Stimulated activated CD8-positive, alpha-beta memory T cell treated with anti-CD3 and anti-CD28 coated beads, Interleukin-4, amount 100 ng/mL, for 48 hours (primary cell): ENCODE results near the gene GLUL.
"Not testable (repeated sequence)": the region's sequence is repeated elsewhere in the genome, so short reads cannot be mapped to it uniquely, and the experiment has no call there.

Source experiments
- DNase-seq: peaks from one replicate; pipeline ENCODE4 v3.0.0-alpha.2; 2020

Gene GLUL

DNA sequence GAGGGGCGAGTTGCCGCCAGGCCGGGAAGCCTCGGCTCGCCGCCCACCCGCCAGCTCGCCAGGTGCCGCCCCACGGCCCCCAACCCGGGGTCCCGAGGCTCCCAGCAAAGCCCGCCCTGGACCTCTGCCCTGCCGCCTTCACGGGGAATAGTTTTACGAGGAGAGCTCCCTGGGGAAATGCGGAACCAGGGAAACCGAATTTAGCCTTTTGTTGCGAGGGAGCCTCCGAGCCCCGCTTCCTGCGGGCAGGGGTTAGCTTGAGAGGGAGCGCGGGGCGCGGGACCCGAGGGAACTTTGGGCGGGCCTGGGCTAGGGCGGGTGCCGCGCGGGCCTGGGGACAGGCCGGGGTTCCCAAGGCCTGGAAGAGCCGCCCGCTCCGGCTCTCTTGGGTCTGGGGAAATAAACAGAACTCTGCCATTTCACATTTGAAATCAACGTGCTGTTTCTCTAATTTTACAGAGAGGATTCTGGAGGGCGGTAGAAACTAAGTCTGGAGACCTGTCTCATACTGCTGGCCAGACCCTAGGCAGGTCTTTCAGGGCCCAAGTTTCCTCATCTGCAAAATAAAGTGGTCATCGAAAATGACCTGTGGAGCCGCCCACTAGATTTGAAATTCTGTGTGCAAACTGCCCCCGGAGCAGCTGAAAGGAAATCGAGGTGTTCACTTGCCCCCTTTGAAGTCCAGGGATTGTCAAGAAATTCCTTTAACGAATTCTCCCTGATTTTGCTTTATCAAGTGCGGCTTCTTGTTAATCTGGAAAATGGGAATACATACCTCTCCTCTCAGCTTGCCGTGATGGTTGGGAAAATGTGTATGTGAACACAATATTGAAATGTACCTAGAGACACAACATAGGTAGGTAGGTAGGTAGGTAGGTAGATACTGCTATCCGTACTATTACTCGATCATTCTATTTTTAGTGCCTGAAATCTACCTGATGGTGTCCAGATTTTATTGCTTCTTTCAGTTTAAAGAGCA lies 749 bp upstream of the GLUL start:
- peak; percentile 37 for DNase-seq

GRCh38 chr1:182391028-182391361 lies 595 bp downstream of the GLUL start:
- DNase-seq = no peak

- no peak for DNase-seq
Observed at GRCh38 chr1:182389619-182390047, 2.0 kb downstream of the GLUL start.

DNA sequence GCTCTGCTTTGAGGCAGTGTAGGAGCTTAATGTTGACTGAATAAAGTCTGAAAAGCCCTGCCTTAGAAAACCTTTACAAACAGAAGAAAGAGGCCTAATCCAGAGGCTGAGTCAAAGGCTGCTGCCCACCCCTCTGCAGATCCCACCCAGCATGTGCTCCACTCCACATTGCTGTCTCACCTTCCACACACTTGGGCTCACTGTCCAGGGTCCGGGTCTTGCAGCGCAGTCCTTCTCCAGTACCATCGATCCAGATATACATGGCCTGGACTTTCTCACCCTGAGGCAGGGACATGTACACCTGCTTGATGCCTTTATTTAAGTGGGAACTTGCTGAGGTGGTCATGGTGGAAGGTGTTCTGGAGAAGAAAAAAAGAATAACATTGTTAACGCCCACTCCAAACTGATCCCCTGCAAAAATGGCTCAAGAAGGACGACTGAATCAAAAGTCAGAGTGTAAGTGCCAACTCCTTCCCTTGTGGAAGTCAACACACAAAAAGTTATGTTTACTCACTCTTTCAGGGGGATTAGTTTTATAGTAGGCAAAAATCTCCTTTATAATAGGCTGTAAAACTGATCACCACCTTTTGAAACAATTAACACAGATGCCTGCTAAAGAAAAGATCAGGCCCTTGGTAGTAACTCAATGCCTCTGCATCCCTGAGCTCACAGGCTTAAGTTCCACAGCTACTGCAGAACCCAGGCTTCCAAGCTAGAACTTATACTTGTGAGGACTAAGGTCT lies 3.0 kb downstream of the GLUL start:
- no peak for DNase-seq

GRCh38 chr1:182387566-182387965 lies 4.0 kb downstream of the GLUL start:
- no peak for DNase-seq

GRCh38 chr1:182386980-182387379 lies 4.6 kb downstream of the GLUL start:
- DNase-seq = no peak

- no peak for DNase-seq
Observed at GRCh38 chr1:182385885-182386853, 5.4 kb downstream of the GLUL start.

DNA sequence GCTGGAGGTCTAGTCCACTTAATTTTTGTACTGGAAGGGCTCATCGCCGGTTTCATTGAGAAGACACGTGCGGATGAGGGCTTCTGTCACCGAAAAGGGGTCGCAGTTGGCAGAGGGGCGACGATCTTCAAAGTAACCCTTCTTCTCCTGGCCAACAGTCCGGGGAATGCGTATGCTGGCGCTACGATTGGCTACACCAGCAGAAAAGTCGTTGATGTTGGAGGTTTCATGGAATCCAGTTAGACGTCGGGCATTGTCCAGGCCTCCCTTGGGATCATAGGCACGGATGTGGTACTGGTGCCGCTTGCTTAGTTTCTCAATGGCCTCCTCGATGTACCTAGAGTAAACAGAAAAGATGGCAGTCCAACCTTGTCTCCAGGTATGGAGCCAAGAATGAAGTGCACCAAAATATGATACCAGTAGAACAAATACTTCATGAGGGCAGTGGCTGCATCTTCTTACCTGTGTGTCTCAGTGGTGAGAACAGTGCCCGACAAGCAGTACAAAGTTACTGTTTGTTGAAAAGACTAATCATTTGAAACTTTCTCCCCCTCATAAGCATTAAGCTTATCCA lies 7.1 kb downstream of the GLUL start:
- DNase-seq = no peak

DNA sequence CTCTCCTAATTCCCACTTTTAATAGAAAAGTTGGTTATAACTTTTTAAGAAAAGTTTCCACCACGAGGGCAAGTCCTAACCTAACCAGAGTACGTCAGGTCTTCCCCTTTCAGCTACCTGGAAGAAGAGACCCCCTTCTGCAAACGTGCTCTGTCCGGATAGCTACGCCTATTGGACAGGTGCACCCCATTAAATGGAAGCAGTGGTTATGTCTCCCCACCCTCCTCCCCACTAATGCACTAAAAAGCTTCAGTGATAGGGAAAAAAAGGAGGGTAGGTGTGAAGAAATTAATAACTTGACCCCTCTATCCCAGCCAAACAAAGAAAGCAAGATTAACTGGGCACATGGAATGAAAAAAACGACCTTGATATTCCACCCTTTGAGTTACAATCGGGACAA lies 7.7 kb downstream of the GLUL start:
- DNase-seq = no peak

GRCh38 chr1:182383037-182383661 lies 8.4 kb downstream of the GLUL start:
- no peak for DNase-seq

- no peak for DNase-seq
Observed at GRCh38 chr1:182381962-182382819, 9.4 kb downstream of the GLUL start.

DNA sequence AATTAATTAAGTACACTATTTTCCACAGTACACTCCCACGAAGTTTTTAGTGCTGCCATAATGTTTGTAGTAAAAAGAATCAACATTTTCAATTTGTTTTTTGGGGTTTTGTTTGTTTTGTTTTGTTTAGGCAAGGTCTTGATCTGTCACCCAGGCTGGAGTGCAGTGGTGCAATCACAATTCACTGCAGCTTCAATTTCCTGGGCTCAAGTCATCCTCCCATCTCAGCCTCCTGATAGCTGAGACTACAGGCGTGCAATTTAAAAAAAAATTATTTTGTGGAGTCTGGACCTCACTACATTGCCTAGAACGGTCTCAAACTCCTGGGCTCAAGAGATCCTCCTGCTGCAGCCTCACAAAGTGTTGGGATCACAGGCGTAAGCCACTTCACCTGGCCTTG lies 11.4 kb downstream of the GLUL start:
- DNase-seq = no peak

DNA sequence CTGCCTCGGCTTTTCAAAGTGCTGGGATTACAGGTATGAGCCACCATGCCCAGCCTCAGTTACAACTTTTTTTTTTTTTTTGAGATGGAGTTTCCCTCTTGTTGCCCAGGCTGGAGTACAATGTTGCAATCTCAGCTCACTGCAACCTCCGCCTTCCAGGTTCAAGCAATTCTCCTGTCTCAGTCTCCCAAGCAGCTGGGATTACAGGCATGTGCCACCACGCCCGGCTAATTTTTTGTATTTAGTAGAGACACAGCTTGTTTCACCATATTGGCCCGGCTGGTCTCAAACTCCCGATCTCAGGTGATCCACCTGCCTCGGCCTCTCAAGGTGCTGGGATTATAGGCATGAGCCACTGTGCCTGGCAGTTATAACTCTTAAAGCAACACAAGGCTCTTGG lies 11.8 kb downstream of the GLUL start:
- not testable (repeated sequence) for DNase-seq

- DNase-seq = no peak
Observed at GRCh38 chr1:182376936-182377574, 14.5 kb downstream of the GLUL start.

GRCh38 chr1:182374101-182374834 lies 17.3 kb downstream of the GLUL start:
- no peak for DNase-seq

DNA sequence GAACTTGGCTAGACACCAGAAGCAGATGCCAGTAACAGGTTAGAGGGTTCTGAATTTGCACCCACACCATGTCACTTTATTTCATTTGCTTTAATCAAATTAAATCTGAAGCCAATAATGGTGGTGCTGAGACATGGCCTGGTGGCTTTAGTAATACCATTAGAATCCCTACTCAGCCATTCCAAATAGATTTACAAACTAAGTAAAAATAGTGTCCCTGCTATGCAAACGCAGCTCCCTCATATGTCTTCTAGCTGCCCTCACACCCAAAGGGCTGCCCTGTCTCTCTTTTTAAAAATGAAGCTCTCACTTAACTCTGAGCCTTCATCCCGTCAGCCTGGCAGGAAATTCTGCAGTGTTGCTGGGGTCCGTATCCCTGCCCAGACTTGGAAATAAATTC lies 21.1 kb downstream of the GLUL start:
- no peak for DNase-seq

DNA sequence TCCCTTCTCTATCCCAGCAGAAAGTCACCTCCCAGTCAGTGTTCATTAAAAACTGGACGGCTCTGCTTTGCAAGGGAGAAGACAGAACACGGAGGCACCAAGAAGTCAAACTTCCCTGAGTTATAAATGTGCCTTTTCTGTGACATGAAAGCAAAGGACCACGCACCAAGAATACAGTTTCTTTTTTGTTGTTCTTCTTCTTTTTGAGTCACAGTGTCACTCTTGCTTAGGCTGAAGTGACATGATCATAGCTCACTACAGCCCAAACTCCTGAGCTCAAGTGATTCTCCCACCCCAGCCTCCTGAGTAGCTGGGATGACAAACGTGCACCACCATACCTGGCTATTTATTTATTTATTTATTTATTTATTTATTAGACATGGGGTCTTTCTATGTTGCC lies 22.7 kb downstream of the GLUL start:
- no peak for DNase-seq

DNA sequence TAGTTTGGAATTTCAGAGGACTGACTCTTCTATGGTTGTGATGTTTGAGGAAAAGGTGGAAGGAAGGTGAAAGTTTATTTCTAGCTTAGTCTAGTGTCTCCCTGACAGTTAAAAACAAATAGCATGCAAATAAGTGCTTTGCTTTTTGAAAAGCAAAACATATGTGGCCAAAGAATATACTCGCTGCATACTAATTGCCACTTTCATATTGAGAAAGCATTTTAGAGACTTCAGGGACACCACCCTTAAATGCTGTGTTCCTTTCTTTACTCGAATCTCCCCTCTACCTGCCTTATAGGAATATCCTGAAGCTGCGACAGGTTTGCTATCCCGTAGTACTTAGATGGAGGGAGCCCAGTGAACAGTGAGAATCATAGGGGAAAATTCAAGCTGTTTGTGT lies 23.2 kb downstream of the GLUL start:
- DNase-seq = no peak

GRCh38 chr1:182367926-182368325 lies 23.7 kb downstream of the GLUL start:
- no peak for DNase-seq

DNA sequence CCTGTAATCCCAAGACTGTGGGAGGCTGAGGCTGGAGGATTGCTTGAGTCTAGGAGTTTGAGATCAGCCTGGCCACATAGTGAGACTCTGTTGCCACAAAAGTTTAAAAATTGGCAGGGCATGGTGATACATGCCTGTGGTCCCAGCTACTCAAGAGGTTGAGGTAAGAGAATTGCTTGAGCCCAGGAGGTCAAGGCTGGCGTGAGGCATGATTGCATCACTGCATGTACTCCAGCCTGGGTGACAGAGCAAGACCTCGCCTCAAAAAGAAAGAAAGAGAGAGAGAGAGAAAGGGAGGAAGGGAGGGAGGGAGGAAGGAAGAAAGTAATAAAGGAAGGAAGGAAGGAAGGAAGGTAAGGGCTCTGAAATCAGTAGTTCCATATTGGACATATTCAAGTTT lies 25.0 kb downstream of the GLUL start:
- no peak for DNase-seq
